Stimulated activated CD8-positive, alpha-beta memory T cell treated with anti-CD3 and anti-CD28 coated beads, Interleukin-15, amount 100 ng/mL, for 48 hours (primary cell): ENCODE results near the gene ORC2.
"Not testable (repeated sequence)": the region's sequence is repeated elsewhere in the genome, so short reads cannot be mapped to it uniquely, and the experiment has no call there.

ENCODE experiments used
- DNase-seq, 2 donors: peaks; one replicate each; pipeline ENCODE4 v3.0.0-alpha.2; 2020; ENCODE audit warnings: low read depth in 2 of 2

ORC2 gene

DNA sequence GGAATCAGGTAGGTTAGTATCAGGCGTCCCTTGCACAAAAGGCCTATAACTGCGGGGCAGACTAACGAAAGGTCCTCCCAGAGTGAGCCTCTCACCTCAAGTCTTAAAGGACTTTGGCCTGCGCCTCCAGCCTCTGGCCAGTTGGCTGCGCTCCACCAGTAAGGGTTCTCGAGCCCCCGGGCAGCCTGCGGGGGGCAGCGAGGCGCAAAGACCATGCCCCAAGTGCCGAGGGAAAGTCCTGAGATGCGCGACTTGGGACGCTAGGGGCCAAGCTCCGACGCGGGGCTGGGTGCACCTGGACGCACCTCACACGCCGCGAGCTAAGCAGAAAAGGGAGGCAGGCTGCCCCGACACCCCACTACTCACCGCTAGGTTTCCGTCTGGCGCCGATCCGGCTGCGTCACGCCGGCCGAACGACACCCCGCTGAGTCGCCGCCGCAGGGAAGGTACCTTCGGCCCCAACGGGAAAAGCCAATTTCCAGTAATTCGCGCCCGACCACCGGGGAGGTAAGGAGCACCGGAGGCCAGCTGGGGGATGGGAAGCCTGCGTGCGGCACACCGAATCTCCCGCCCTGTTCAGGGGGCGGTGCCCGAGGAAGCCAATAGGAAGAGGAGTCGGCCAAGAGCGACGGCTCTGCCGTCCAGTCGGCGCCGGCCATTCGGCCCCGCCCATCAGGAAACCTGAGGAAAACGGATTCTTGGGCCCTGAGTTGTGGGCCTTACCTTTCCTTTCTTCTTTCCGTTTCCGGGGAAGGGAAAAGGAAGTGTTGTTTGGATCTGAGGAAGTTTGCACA lies at the start of gene ORC2:
Gene ORC2, minus strand, starts transcription at position 537 of the 794 bp plus-strand sequence. CDS start 5,537 bp downstream, outside the sequence.
- DNase-seq, result peak; percentile 87 to 88

DNA sequence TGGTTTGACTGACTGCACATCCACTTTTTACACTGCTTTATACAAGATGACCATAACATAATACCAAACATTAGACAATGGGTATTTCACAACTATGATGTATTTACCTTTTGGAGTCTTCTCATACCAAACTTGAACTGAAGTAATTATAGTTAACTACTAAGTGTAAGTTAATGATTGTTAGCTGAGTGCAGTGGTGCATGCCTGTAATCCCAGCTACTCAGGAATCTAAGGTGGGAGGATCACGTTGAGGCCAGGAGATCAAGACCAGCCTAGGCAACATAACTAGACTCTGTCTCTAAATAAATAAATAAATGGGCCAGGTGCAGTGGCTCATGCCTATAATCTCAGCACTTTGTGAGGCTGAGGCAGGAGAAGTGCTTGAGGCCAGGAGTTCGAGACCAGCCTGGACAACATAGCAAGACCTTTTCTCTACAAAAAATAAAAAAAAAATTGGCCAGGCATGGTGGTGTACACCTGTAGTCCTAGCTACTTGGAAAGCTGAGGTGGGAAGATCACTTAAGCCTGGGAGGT lies 44.9 kb upstream of the ORC2 start:
- no peak for DNase-seq

GRCh38 chr2:201007584-201007998 lies 44.1 kb upstream of the ORC2 start:
- no peak for DNase-seq

DNA sequence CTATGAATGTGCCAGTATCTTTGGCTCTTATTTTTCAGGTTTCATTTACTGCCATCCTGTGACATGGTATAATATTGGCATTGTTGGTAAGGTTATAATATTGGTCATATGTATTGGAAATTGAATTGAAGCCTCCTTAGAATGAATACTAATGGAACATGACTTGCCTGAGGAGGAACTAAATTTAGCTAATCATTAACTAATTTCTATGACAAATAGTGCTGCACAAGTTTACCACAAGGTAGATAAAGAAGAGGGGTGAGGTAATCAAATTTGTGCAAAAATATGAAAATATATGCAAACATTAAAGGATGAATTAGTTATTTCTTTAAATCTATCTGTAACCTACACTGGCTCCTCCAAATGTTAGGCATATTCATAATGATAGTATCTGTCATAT lies 43.2 kb upstream of the ORC2 start:
- no peak for DNase-seq

GRCh38 chr2:201004370-201004769 lies 40.9 kb upstream of the ORC2 start:
- DNase-seq, result no peak

GRCh38 chr2:200993097-200993496 lies 29.6 kb upstream of the ORC2 start:
- no peak for DNase-seq

DNA sequence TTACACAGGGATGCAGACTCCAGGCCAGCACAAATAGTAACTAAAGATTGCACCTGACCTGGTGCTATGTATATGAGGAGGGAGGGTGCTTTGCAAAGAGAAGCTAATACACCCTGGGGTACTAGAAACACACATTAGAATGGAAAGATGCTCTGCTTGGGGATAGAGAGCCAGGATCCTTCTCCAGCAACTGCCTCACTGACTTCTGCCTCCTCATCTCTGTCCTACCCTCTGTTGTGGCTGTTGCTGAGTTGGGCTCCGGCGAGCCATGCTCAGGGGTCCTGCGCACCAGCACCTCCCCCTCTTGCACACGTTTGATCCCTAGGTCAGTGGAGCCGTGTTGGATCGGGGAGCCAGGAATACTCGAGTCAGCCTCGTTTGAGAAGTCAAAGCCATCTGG lies 23.7 kb upstream of the ORC2 start:
- no peak for DNase-seq

DNA sequence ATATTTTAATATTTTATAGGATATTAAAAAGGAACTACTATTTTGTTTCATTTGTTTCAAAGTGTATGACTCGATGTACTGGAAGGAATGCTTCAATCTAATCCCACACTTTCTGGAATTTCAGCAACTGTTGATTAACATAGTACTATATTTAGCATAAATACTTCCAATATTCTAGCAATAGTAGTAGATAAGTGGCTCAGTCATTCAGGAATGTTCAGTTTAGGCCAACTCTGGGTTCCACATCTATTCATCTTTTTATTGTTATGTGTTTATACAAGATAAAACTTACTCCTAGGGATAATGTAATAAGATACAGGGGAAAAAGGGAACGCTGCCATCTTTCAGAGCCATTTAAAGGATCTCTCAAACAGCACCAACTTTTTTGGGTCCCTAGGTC lies 22.3 kb upstream of the ORC2 start:
- DNase-seq, result no peak

- no peak for DNase-seq
Measured at GRCh38 chr2:200976710-200977109, 13.2 kb upstream of the ORC2 start.

GRCh38 chr2:200975672-200976071 lies 12.2 kb upstream of the ORC2 start:
- DNase-seq, result no peak

- DNase-seq, result not testable (repeated sequence)
Measured at GRCh38 chr2:200970057-200970456, 6.6 kb upstream of the ORC2 start.

DNA sequence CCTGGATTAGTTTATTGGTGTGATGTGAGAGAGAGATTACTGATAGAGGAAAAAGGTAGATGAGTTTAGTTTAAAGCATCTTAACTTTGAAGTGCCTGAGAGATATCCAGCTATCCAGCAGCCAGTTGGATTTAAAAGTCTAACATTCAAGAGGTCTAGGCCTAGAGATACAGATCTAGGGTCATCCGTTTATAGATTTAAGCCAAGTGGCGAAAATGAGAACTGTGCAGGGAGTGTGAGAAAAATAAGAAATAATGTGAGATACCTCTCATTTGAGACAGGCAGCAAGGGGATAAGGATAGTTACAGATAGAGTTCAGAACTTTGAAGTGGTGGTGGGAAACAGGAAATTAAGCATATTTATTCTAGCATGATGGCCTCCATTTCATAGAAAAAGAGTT lies 5.3 kb upstream of the ORC2 start:
- DNase-seq, result no peak

DNA sequence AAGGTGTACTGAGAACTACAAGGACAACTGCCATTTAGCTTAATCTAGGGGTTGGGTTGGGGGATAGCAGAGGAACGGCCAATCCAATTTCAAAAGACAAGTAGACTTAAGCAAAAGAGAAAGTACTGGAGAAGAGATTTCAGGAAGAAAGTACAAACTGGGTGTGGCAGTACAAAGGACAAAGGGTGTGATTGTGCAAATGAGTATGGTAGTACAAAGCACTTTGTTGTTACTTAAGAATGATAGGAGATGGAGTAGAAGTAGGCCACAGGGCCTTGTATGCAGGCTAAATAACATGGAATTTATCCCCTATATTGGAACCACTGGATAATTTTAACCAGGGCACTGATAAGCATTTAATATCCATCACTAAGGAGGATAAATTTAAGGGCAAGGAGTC lies 4.7 kb upstream of the ORC2 start:
- DNase-seq, result no peak

DNA sequence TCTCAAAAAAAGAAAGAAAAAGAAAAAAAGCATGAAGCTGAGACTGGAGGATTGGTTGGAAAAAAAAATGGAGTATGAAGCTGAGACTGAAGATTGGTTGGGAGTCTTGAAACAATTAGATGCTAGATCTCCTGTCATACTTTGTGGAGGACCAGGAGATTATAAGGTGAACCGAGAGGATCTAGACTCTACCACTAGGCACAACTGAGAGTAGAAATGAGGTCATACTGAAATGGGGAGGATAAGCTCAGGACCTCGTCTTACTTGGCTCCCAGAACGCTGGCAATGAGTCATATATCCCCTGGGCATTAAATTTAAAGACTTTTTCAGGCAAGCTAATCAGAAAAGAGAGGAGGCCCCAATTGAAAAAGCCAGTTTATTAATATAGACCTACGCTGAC lies 3.3 kb upstream of the ORC2 start:
- DNase-seq, result no peak

DNA sequence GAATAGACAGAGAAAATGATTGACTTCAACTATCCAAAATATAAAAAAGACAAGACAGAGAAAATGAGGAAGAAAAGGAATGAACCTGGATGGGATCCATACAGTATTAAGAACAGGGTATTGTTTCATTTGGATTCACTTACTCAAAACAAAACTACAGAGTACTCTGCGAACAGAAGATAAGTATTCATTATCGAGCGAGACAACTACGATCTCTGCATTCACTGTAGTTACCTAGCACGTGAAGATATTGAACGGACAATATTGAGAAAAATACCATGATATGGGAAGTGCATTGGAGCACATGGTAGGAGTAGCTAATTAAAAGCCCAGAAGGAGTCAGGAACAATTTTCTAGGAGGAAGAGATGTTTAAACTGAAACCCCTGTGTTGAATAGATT lies 1.0 kb upstream of the ORC2 start:
- DNase-seq, result no peak

GRCh38 chr2:200963918-200964252 lies 425 bp upstream of the ORC2 start:
- not testable (repeated sequence) for DNase-seq

- no peak for DNase-seq
Measured at GRCh38 chr2:200962811-200963123, 693 bp downstream of the ORC2 start.

DNA sequence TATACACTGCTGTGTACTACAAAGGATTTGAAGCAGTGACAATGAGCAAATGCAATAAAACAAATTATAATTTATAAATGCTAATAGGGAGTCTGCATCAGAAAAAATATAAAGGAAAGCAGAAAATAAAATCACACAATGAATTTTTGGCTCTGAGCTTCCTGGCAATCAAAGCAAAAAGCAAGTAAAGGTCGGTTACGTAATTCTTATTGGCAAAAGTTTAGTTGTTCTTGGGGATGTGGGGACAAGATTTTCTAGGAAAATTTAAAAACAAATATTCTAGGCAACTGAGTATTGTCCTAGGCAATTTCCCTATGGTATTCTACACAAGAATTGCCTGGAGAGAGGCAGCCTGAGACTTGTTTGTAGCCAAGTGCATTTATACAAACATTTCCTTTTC lies 1.8 kb downstream of the ORC2 start:
- no peak for DNase-seq

- no peak for DNase-seq
Measured at GRCh38 chr2:200950378-200950777, 13.1 kb downstream of the ORC2 start.

GRCh38 chr2:200945395-200945729 lies 18.1 kb downstream of the ORC2 start:
- no peak for DNase-seq

DNA sequence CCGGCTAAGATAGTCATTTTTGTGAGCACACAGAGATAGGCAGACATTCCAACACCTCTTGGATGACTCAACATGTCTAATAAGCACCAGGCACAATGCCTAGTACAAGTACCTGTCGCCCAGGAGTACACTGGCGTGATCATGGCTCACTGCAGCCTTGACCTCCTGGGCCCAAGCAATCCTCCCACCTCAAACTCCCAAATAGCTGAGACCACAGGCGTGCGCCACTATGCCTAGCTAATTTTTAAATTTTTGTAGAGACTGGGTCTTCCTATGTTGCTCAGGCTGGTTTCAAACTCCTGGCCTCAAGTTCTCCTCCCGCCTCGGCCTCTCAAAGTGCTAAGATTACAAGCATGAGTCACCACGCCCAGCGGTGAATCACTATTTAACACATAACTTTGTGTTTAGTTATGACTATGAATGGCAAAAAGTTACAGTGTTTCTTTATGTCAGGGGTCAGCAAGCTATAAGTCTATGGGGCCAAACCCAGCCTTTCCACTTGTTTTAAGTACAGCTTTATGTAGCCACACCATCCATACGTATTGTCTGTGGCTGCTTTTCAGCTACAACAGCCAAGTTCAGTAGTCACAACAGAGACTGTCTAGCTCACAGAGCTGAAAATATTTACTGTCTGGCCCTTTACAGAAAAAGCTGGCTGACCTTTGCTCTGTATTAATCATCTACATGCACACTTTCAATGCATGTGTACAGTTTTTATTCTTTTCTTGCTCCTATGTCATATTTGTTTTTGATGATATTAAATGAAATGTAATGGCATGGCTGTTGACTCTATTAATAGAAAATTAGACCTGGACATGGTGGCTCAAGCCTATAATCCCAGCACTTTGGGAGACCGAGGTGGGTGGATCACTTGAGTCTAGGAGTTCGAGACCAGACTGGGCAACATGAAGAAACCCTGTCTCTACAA lies 18.7 kb downstream of the ORC2 start:
- DNase-seq, result peak; percentile 48 to 62

DNA sequence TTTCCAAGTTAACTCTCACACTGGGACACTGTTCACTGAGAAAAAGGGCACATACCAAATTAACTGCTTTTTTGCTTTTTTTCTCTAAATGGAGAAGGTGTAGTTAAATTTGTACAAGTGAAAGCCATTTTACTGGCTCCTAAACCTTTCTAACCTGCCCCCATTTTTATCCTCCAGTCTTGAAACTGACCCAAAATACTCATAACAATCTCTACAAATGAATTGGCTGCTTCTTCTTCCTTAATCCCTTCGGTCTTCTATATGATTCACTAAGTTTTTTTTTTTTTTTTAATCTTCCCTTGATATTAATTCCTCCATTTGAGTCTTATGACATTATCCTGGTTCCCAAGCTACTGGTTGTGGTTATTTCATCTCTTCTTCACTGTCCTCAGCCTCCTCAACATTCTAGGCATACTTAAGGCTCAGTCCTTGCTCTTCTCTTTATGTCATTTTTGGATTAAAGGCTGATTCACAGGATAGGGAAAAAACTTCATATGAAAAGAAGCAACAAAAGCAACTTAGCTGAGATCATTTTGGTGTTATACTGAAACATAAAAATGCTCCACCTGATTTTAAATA lies 19.8 kb downstream of the ORC2 start:
- no peak for DNase-seq

DNA sequence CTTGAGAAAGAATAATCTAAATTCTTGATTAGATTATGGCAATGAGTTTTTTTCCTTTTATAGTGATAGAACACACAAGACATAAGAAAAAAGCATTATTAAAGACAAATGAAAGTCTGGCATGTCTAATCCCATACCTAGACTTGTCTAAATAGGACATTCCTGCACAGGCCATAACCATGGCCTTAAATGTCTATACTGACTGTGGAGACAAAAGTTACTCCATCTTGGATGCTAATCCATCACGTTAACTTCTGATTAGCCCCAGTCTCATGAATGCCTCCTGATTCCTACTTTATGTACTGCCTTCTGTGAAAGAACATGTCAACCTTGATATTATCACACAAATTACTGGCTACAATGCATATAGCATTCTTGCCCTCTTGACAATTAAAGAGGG lies 23.6 kb downstream of the ORC2 start:
- DNase-seq, result no peak
